Choroid plexus epithelial cell (primary cell): ENCODE results near the gene TPD52L1.

Experiments used
- DNase-seq: peaks from one replicate; pipeline ENCODE4 v3.0.0-alpha.2; 2010; ENCODE audit warnings: low read depth
- H3K4me3 ChIP-seq: 2 replicates; pipeline ENCODE4 v1.5.1; 2011; ENCODE audit warnings: low read depth, mild to moderate bottlenecking, control low read depth, low read length, moderate library complexity
- CTCF ChIP-seq: conservative IDR thresholded peaks from 2 replicates; pipeline ENCODE4 v1.5.1; 2011; ENCODE audit warnings: low read depth, mild to moderate bottlenecking, control low read depth, inconsistent platforms, low read length, moderate library complexity

TPD52L1 gene

GRCh38 chr6:125285353-125285752 is 131.8 kb downstream of the TPD52L1 start:
- no peak for DNase-seq
- no peak for TF ChIP-seq CTCF
- H3K4me3 ChIP-seq: no peak overlapping the region

- DNase-seq: peak; percentile 55
- no peak for TF ChIP-seq CTCF
- no peak overlapping the region for H3K4me3 ChIP-seq
Observed at GRCh38 chr6:125285936-125286335, 132.4 kb downstream of the TPD52L1 start.

- no peak for DNase-seq
- TF ChIP-seq CTCF: no peak
Observed at GRCh38 chr6:125287718-125288117, 134.1 kb downstream of the TPD52L1 start.

GRCh38 chr6:125293587-125293986 is 140.0 kb downstream of the TPD52L1 start:
- H3K4me3 ChIP-seq: no peak overlapping the region
- no peak for DNase-seq
- TF ChIP-seq CTCF: no peak

More at GRCh38 chr6:125287718-125288117, 134.1 kb downstream of the TPD52L1 start:
- H3K4me3 ChIP-seq: no peak overlapping the region

GRCh38 chr6:125294036-125294435 is 140.5 kb downstream of the TPD52L1 start:
- TF ChIP-seq CTCF: no peak
- peak; percentile 37 for DNase-seq
- no peak overlapping the region for H3K4me3 ChIP-seq

- H3K4me3 ChIP-seq: no peak overlapping the region
- no peak for TF ChIP-seq CTCF
- no peak for DNase-seq
Observed at GRCh38 chr6:125294925-125295324, 141.4 kb downstream of the TPD52L1 start.

- no peak for TF ChIP-seq CTCF
- no peak for DNase-seq
- no peak overlapping the region for H3K4me3 ChIP-seq
Observed at GRCh38 chr6:125296471-125296870, 142.9 kb downstream of the TPD52L1 start.
